Measurements from ENCODE around the gene VWDE.
A peak's percentile ranks its signal among the peaks of the same experiment; 100 is the strongest.

Gene VWDE

GRCh38 chr7:12370249-12370648 lies 33.4 kb downstream of the VWDE start:
- in situ Hi-C loops (cut with HindIII; ENCODE audit: low sequenced_read_pairs), result no loop called here
- no peak for DNase-seq (ENCODE audit: low read depth, low spot score)
- no peak overlapping the region for H3K4me3 ChIP-seq (ENCODE audit: low read depth, low read length)
- no peak for TF ChIP-seq CTCF (IDR thresholded peaks at IDR 0.05; ENCODE audit: low read depth, low read length)

GRCh38 chr7:12369756-12370155 lies 33.9 kb downstream of the VWDE start:
- no peak for TF ChIP-seq CTCF (IDR thresholded peaks at IDR 0.05; ENCODE audit: low read depth, low read length)
- no peak for DNase-seq (ENCODE audit: low read depth, low spot score)
- in situ Hi-C loops (cut with HindIII; ENCODE audit: low sequenced_read_pairs), result no loop called here
- H3K4me3 ChIP-seq (ENCODE audit: low read depth, low read length), result no peak overlapping the region

GRCh38 chr7:12369072-12369471 lies 34.6 kb downstream of the VWDE start:
- no peak for TF ChIP-seq CTCF (IDR thresholded peaks at IDR 0.05; ENCODE audit: low read depth, low read length)
- no peak for DNase-seq (ENCODE audit: low read depth, low spot score)
- no peak overlapping the region for H3K4me3 ChIP-seq (ENCODE audit: low read depth, low read length)
- in situ Hi-C loops (cut with HindIII; ENCODE audit: low sequenced_read_pairs), result no loop called here

GRCh38 chr7:12360948-12361347 lies 42.7 kb downstream of the VWDE start:
- H3K4me3 ChIP-seq (ENCODE audit: low read depth, low read length), result no peak overlapping the region
- in situ Hi-C loops (cut with HindIII; ENCODE audit: low sequenced_read_pairs), result no loop called here
- TF ChIP-seq CTCF (IDR thresholded peaks at IDR 0.05; ENCODE audit: low read depth, low read length), result no peak
- no peak for DNase-seq (ENCODE audit: low read depth, low spot score)

- no peak for TF ChIP-seq CTCF (IDR thresholded peaks at IDR 0.05; ENCODE audit: low read depth, low read length)
- in situ Hi-C loops (cut with HindIII; ENCODE audit: low sequenced_read_pairs), result no loop called here
- peak; percentile 1 for DNase-seq (ENCODE audit: low read depth, low spot score)
- no peak overlapping the region for H3K4me3 ChIP-seq (ENCODE audit: low read depth, low read length)
Measured at GRCh38 chr7:12358694-12359093, 45.0 kb downstream of the VWDE start.

- no peak for DNase-seq (ENCODE audit: low read depth, low spot score)
- in situ Hi-C loops (cut with HindIII; ENCODE audit: low sequenced_read_pairs), result no loop called here
- no peak for TF ChIP-seq CTCF (IDR thresholded peaks at IDR 0.05; ENCODE audit: low read depth, low read length)
- no peak overlapping the region for H3K4me3 ChIP-seq (ENCODE audit: low read depth, low read length)
Measured at GRCh38 chr7:12357508-12357907, 46.2 kb downstream of the VWDE start.

- in situ Hi-C loops (cut with HindIII; ENCODE audit: low sequenced_read_pairs), result no loop called here
- no peak for DNase-seq (ENCODE audit: low read depth, low spot score)
- H3K4me3 ChIP-seq (ENCODE audit: low read depth, low read length), result no peak overlapping the region
- no peak for TF ChIP-seq CTCF (IDR thresholded peaks at IDR 0.05; ENCODE audit: low read depth, low read length)
Measured at GRCh38 chr7:12351843-12352242, 51.8 kb downstream of the VWDE start.

Measured in astrocyte of the spinal cord (primary cell).